ENCODE data around the gene DMGDH.

The DMGDH gene

DNA sequence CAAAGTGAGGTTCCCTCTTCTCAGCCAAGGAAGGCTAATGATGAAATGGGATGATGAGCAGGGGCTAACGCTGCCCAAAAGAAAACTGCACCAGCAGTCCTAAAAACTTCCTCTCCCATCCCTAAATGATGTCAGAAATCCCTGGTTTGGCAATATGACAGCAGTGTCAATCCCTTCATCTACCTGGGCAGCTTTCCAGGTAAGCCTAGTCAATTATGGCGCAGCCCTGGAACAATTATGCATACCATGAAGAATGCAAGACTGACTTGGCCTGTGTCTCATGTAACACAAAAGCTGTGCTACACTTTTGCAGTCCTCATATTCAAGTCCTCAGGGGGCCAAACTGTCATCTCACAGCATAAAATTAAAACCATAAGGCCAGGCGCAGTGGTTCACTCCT, 7.0 kb downstream of the DMGDH start:
- DNase-seq: no peak

DNA sequence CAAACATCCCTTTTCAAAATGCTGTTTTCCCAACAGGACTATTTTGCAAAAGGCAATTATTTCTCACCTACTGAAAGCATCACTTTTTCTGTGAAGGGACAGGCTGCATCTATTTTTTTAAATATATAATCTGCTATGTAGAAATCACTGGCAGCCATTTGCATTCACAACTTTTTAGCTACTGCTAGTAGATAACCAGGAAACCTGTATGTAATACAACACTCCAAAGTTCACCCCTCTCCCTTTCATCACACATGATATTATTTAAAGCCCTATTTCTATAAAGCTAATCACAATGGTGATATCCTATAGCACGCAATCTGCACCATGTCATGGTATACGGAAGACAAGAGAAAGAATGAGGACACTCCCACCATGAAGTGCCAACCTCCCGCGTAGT, 9.8 kb downstream of the DMGDH start:
- no peak for DNase-seq

DNA sequence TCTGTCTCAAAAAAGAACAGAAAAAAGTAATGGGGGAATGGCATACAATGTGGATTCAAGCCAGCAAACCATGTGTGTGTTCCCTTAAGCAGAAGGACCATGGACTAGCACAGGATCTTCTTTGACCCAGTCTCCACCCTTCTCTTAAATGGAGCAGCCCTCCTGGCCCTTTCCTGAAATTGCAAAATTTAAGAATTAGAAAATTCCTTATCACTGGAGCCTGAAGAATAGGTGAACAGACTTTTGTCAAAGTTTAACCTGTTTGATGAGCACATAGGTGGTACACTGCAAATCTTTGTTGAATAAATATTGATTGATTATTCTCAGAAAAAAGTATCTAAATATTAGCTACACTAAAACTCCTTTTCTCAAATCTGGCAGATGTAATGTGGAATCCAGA, 12.6 kb downstream of the DMGDH start:
- no peak for DNase-seq

DNA sequence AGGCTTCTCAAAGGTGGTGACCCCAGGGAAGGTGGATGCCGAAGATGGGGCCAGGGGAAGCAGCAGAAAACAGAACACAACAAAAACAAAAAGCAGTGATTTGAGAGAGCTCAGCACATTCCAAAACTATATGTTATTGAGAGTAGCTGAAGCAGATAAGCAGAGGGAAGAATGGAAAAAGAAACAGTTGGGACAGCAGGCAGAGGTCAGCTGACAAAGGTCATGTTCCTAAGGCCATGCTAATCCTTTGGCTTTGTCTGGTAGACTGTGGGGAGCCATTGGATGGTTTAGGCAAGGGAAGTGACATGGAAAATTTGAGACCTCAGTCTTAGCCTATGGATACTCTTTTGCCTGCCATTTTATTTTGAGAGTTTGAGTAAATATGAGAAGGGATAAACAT, 14.5 kb downstream of the DMGDH start:
- no peak for DNase-seq

DNA sequence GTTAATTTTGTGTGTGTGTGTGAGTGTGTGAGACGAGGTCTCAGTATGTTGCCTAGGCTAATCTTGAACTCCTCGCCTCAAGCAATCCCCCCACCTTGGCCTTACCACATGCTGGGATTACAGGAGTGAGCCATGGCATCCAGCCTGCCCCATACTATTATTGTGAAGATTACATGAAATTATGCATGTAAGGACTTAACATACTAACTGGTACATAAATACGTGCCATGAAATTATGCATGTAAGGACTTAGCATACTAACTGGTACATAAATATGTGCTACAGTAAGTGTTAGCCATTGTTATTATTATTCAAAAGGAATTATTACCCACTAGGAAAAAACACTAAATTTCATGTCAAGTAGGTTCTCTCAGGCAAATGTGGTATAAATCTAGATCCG, 16.2 kb downstream of the DMGDH start:
- DNase-seq: no peak

DNA sequence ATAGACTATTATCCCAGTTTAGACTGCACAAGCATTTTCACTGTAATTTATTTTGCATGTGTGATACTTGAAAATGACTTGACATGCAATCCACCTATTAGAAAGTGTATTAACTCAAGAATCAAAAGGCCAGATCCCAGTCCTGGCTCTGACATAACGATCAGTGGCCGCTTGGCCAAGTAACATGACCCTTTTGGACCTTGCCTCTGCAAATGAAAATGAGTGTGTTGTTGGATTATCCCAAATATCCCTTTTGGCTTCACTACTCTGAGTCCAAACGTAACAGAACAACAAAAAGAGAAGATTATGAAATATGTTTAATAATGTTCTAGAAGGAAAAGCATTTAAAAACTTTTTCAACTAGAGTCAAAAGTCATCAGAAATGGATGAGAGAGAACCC, 19.0 kb downstream of the DMGDH start:
- DNase-seq: no peak

DNA sequence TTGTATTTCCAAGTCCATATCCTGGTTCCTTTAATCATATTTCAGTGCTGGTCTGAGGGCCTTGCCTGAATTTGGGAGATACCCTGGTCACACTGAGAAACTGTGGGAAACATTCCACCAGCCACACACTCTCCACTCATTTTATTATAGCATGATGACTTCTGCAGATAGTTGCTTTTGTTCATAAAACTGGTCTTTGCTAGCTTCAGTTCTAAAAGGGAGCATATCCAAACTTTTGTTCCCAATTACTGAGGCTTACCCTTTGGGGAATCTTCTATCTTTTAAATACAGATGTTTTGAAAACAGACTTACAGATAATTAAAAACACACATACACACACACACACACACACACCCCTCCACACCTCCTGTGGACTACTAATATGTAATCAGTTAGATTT, 21.0 kb downstream of the DMGDH start:
- DNase-seq: no peak

DNA sequence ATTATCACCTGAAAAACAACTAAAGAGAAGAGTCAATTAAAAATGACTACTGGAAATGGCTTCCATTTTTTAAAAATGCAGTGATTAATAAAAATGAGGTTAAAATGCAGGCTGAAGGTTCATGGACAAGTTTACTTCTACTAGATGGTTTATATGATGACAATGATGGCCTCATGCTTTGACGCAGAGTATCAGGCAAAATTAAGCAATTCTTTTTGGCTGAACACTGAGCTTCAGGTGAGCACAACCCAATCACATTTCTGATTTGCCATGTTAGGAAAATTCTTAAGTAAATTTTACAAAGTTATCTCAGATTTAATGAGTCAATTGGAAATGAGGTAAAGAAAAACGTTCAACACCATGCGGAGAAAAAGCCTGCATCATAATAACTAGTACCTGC, 22.3 kb downstream of the DMGDH start:
- no peak for DNase-seq

DNA sequence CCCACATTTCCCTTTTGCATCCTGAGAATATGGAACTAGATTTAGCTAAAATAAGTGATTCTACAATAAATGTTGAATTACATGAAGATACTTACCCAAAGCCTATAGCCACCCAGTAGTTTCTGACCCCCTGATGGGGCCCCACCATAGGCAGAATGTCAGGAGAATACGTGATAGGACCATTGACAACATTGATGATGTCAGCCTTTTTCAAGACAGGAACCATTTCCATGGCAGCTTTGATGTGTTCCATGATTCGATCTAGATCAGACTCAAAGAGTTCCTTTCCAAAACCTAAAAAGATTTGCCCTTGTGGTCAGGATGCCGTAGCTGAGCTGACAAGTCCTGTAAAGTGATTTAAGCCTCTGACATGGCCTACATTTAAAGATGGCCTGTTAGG, 27.3 kb downstream of the DMGDH start:
- DNase-seq: no peak

DNA sequence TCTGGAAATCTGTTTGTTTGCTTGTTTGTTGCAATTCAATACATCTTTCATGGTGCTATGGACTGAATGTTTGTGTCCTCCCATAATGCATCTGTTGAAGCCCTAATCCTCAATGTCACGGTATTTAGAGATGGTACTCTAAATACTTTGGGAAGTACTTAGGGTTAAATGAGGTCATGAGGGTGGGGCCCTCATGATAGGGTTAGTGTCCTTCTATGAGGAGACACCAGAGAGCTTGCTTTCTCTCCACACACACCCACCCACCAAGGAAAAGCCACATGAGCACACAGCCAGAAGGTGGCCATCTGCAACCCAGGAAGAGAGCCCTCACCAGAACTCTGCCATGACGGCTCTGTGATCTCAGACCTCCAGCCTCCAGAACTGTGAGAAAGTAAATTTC, 32.7 kb downstream of the DMGDH start:
- DNase-seq: no peak

DNA sequence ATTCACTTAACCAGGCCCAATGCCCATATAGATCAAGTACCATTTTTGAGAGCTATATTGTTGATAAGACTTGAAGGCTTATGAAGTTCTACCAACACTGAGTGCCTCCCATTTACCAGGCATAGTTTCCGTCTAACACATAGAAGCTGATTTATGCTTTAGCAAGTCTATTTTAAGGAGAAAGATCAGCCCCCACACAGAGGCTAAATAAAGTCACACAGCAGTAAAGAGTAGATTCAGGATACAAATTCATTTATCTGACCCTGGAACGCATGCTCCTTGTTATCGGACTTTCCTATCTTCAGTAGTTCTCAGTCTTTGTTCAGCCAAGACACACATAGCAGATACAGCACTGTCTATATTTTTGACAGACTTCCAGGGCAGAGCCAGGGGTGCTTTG, 34.2 kb downstream of the DMGDH start:
- no peak for DNase-seq

DNA sequence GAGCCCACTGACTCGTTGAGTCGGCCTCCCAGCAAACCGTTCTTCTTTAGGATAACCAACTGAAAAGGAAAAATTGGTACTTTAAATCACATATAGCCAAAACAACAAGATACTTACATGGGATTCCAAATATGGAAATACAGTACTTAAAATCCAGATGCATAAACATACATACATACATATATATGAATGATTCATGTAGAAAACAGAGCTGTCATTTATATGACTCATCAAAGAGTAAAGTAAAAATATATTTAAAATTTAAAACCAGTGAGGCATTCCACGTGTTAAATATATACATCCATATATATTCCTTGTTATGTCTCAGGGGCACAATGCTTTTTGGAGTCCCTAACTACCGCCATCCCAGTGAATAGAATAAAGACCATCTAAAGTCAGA, 36.7 kb downstream of the DMGDH start:
- no peak for DNase-seq

DNA sequence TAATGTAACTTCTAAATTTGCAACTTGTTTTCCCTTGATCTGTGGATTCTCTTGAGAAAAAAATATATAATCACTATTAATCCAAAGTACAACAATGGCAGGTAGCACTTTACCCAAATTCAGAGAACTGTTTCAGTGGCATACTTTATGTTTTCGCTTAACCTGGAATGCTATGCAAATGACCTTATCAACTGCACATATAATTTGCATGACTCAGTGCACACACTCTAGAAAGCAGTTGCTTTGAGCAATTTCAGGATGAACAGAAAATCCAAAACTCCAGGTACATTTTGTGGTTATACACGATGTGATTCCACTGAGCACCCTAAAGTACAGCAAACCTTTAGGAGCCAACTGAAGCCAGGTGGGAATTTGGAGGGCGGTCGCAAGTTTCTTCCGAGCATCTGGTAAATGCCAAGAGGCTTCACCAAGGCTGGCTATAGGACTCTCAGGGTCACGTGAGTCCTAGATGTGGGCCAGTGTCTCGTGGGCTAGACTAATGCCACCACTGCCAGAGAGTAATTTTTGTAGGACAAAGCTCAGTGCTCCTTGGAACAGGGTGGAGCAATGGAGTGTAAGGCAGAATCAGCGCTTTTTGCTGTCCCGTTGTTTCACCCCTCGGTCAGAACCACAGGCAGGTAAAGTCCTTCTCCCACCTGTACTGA, 37.3 kb downstream of the DMGDH start:
- no peak for DNase-seq

DNA sequence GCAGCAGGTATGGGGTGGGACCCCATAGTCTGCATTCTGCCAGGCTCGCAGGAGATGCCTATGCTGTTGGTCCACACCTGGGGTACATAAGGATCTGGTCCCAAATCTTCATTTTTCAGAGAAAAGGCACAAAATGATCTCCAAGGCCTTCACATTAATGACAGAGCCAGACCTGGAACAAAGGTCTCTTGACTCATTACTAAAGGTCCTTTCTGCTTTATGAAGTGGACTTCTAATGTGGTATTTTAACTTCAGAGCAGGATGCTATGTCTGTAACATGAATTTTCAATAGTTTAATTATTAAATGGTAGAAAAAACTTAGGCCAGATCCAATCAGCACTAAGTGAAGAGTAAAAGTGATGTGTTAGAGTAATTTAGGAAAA, 38.0 kb downstream of the DMGDH start:
- DNase-seq: no peak

DNA sequence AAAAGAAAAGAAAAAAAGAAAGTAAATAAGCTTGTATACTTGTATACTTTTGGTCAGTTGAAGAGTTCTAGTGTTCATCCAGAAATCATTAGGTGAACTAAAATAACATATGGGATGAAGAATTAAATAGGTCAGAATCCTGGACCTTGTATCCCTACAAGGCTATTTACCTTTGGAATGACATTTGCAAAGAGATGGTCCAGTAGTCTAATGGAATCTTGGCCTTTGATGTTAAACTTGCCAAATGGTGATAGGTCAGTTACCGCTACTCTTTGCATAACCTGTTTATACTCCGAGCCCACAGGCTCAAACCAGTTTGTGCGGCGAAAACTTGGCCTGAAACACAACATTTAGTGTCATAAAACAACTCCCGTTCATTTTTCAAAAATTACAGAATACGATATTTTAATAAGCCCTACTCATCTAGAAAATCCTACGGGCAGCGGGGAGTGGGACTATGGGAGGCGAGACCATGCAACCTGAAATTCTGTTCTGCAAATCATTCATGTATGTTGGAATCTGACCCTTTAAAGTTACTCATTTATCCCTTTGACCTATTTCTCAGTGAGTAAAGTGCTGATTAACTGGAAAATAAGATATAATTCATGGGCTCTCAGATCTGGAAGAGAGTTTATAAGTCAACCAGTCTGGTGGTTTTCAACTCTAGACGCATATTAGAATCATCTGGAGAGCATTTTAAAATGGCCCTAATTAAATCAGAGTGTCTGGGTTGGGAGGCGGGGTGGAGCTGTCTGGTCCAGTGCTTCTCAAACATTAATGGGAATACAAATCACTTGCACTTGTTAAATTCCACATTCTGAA, 38.6 kb downstream of the DMGDH start:
- DNase-seq: no peak

DNA sequence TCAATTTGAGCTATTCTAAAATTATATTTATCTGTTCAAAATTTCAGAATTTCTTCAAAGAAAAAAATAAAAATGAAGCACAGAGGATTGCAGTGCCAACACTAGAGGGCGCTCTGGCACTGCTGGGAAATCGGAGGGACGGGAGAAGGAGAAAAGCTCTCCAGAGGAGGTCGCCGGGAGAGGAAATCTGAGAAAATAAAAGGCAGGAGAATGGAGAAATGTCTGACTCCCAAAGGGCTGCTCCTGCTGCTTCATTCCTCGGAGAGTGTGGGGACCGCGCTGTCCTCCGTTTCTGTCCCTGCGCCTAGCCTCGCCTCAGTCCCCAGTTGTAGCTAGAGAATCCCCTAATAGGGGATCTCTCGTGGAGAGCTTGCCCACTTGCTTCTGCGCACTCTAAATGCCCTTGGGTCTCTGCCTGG, 44.4 kb downstream of the DMGDH start:
- DNase-seq: no peak

DNA sequence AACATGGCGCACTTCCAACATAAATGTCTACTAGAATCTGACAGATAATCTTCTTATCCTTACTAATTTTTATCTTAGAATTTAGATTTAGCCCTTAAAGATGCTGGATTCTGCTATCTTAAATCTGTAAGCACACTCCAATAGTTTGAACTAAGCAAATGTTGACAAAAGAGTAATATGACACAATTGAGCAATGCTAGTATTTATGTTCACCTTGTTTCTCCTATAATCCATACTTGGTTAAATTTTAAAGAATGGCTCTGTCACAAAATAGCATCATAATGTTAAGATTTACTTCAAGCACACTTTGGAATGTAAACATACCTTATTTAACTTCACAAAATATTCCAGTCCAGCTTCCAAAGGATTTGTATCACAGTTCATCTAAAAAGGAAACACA, 45.5 kb downstream of the DMGDH start:
- no peak for DNase-seq

DNA sequence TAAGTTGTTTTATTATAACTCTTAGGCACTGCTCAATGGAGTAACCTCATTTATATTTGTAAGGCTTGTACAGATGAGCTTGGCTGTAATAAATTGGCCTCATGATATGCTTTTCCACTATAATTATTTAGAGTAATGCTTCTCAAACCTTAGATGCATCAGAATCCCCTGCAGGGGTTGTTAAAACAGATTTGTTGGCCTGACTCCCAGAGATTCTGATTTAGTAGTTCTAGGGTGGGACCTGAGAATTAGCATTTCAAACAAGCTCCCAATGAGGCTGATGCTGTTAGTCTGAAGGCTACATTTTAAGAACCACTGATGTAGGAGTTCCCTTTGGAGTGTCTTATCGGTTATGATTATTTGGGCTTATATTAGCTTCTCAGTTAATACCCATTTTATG, 46.1 kb downstream of the DMGDH start:
- DNase-seq: no peak

DNA sequence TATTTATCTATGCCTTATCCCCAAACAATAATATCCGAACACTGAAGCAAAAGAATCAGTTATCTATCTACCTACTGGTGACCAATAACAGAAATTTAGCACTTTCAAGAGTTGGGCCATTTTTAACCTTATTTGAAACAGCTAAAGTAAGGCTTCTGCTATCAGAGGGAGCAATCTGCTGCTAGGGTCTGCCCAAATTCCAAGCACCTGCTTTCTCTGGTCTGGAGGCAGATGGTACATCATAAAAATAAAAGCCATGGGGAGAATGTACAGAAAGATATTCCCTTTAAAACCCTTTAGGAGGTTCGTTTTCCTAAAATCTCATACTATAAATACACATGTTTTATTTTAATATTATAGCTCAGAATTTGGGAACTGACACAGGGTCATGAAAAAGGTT, 46.7 kb downstream of the DMGDH start:
- DNase-seq: no peak

DNA sequence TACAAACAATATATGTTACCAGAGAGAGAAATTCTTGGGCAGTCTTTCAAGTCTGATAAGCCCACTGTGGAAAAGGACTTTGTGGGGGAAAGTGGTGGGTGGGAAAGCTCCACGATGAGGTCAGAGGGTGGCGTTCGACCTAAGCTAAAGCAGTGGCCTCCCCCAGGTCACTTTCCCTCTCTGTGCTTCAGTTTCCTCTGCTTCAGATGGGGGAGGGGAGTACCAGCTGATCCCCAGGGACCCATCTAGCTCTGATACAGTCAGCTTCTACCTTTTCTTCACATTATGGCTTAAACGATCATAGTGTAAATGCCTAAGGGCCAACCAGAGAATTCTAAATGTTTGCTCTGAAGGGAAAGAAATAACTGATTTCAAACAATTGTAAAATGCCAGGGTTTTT, 47.7 kb downstream of the DMGDH start:
- DNase-seq: no peak

DNA sequence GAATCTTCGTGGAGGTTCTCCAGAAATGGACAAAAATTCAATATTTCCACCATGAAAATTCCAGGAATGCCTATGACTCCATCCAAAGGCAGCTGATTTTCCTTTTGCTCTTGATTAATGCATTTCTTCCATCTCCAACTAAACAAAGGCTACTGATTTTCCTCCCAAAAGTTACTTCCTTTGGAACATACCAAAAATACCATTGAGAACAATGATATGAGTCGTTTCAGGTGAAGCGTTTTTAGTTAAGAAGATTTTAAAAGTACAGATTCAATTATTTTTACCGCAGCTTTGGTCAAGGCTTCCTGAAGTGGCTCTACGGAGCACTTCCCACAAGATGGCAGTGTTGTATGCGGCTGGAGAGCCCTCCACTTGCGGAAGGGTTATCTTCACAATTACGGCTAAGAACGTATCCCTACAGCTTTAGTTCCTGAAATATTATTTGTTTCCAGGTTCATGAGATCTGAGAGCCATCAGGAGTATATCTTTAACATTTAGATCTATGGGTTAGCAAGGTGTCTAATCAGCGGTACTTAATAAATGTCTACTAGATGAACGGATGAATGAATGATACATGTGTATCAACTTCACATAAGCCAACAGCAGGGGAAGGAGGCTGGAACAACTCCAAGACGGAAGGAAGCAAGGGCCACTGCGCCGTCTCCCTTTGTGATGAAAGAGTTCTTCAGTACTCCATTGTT, 48.5 kb downstream of the DMGDH start:
- DNase-seq: no peak

DNA sequence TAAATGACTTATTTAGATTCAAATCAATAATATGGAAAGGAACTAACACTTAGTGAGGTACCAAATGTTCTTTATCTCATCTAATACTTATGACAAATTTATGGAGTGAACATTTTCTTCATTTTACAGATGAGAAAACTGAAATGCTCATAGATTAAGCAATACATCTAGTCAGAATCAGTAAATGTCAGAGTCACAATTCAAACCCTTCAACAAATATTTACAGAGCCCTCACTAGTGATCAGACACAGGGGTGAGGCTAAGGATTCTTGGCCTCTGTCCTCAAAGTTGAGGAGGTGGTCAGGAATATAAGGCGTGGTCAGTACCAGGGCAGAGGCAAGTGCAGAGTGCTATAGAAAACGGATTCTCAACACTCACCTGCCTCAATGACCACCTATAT, 54.8 kb downstream of the DMGDH start:
- no peak for DNase-seq

DNA sequence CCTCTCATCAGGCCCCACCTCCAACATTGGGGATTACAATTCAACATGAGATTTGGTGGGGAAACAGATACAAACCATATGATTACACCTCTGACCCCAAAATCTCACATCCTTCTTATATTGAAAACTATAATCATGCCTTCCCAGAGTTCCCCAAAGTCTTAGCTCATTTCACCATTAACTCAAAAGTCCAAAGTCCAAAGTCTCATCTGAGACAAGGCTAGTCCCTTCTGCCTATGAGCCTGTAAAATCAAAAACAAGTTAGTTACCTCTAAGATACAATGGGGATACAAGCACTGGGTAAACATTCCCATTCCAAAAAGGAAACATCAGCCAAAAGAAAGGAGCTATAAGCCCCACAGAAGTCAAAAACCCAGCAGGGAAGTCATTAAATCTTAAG, 57.6 kb downstream of the DMGDH start:
- no peak for DNase-seq

DNA sequence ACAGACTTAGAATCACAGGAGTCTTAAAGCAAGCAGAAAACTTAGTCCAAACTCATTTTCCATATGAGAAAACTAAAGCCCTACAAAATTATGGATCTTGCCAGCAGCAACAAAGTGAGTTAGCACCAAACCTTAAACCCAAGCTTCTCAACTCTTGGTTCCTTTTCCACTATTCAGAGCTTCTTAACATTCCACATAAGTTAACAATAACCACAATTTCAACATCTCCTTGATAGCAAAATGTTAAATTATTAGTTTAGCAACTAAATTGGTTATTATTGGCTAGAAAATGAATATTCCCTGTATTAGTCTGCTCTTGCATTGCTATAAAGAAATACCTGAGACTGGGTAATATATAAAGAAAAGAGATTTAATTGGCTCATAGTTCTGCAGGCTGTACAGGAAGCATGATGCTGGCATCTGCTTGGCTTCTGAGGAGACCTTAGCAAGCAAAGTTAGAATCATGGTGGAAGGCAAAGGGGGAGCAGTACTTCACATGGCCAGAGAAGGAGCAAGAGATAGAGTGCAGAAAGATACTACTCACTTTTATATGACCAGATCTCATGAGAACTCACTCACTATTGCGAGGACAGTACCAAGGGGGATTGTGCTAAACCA, 58.1 kb downstream of the DMGDH start:
- DNase-seq: no peak

All from GOT3 (cell line).